A549 treated with AZD2906 at 1 μM for 4 hours (cell line): Measurements from ENCODE around the gene RBBP8. TPM values are rescaled to one million over a fixed set of nuclear protein-coding genes. Genes with fewer than 3 reads are reported as not detected.

Experiments
- total RNA-seq: library from RNA; stranded (reverse); fragments of 200-300 nt; extraction: Qiagen RNA extraction; gene quantifications from 5 replicates; pipeline ENCODE4 v1.2.3, GENCODE V29; 2022

The RBBP8 gene
- total RNA-seq = 19.5 to 28.6 TPM (median 19.8 TPM) in 5 replicates

DNA sequence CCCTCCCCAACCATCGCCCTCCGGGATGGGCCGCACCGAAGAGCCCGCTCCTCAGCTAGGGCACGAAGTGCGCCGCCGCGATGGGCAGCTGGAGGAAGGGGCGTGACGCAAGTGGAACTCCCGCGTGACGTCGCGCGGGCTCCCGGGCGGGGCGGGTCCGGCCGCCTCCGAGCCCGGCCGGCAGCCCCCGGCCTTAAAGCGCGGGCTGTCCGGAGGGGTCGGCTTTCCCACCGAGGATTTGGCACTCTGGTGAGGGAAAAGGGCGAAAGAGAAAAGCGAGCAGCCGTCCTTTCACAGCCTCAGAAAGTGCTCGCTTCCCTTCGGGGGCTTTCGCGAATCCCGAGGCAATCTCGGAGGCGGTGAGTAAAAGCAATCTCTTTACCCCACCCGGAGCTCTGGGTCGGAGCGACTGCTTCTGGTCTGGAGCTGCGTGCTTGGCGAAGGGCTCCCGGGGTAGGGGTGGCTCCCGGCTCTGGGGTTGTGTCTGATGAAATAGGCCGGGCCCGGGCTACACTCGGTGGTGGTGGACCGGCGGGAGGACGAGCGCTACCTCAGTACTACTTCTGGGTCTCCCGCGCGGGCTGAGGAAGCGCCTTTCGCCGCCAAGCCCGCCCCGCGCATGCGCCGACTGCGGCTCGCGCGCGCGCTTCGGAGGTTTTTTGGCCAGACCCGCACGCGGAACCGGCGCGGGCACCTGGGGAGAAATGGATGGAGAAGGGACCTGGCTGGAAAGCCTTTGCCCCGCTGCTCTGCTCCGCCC lies at the start of gene RBBP8:
Gene RBBP8, plus strand, starts transcription at position 123 of the 760 bp plus-strand sequence. CDS start 3,524 bp downstream, outside the sequence.

Other genes with a start within 250 kb of the RBBP8 start
- 13.1 to 17.0 TPM (median 14.8 TPM) in 5 replicates for gene CABLES1, start 202.2 kb downstream of the RBBP8 start, total RNA-seq